Activated T-cell treated with anti-CD3 and anti-CD28 coated beads, Interleukin-2, amount 50 U/mL, for 4 hours (primary cell): ENCODE data around the gene HEG1. TPM values are rescaled to one million over a fixed set of nuclear protein-coding genes. Genes with fewer than 3 reads are reported as not detected.

Experiments used
- ATAC-seq, 2 donors: fragments of 200-7000 bp; cut with Tn5 transposase; one replicate each; pipeline ENCODE4 v1.10.0; 2021
- DNase-seq: peaks from one replicate; pipeline ENCODE4 v3.0.0-alpha.2; 2020
- H3K27me3 Mint-ChIP-seq: one replicate; pipeline ENCODE4 v1.8.0; 2021; ENCODE audit warnings: low read depth, mixed read lengths
- H3K36me3 Mint-ChIP-seq: one replicate; pipeline ENCODE4 v1.8.0; 2022; ENCODE audit warnings: mixed read lengths; ENCODE audit not compliant: insufficient read depth
- H3K4me1 Mint-ChIP-seq: one replicate; pipeline ENCODE4 v1.8.0; 2021; ENCODE audit warnings: low read depth, mixed read lengths
- H3K4me3 Mint-ChIP-seq: one replicate; pipeline ENCODE4 v1.8.0; 2021; ENCODE audit warnings: mild to moderate bottlenecking, moderate library complexity, mixed read lengths
- H3K9me3 Mint-ChIP-seq: one replicate; pipeline ENCODE4 v1.8.0; 2021; ENCODE audit warnings: mixed read lengths
- total RNA-seq, 3 donors: library from RNA; stranded (reverse); gene quantifications; one replicate each; pipeline ENCODE4 v1.2.1, GENCODE V29; 2021

HEG1 gene
- total RNA-seq, 3 donors from 2014 or later, result 6.4 to 9.0 (median 7.2) TPM

DNA sequence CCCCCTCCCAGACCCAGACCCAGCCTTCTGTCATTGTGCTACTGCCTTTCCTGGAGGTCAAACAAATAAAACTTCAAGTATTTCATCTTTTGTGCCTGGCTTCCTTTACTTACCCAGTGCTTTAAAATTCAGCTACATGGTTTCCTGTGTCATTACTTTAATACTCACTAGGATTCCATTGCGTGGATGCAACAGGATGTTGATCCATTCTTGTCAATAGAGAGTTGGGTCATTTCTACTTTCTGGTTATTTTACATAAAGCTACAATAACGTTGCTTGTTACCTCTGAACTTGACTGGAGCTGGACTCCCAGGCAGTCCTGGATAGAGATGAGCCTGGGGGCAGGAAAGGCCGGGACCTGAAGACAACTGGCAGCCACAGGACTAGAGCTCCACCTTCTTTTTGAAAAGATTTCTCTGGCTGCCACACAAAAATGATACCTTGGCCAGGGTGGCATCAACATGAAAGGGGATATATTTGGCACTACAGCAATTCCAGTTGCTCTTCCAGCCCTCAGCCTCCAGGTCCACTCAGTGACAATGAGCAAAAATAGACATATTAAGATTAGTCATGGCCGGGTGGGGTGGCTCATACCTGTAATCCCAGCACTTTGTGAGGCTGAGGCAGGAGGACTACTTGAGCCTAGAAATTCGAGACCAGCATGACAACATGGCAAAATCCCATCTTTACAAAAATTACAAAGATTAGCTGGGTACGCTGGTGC is 23.3 kb upstream of the HEG1 start:
- Mint-ChIP-seq H3K4me3 (no peak overlapping the region), H3K27me3 (no peaks in the 10 kb centered on the region), H3K4me1 (no peaks in the 10 kb centered on the region), H3K36me3 (no peaks in the 10 kb centered on the region), H3K9me3 (no peaks in the 10 kb centered on the region)
- no peak for DNase-seq
- no peak for ATAC-seq

DNA sequence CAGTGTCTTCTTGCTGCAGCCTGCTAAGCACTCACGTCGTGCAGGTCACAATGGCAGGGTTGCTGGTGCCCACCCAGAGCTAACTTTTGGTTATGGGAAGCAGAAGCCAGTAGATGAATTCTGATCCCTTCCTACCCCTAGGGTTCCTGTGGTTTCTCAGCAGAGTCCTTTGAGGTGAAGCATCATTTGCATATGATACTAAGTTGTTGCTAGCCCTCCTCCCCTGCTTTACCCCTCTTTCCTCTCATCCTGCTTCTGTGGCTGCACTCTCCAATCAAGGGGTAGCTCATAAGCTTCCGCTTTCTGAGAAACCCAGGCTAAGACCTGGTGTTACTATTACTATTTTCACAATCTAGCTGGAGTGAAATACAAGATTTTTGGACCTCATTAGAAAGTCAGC is 22.1 kb upstream of the HEG1 start:
- Mint-ChIP-seq H3K27me3 (no peaks in the 10 kb centered on the region), H3K36me3 (no peaks in the 10 kb centered on the region), H3K4me1 (no peaks in the 10 kb centered on the region), H3K9me3 (no peaks in the 10 kb centered on the region), H3K4me3 (no peak overlapping the region)
- no peak for ATAC-seq
- no peak for DNase-seq

DNA sequence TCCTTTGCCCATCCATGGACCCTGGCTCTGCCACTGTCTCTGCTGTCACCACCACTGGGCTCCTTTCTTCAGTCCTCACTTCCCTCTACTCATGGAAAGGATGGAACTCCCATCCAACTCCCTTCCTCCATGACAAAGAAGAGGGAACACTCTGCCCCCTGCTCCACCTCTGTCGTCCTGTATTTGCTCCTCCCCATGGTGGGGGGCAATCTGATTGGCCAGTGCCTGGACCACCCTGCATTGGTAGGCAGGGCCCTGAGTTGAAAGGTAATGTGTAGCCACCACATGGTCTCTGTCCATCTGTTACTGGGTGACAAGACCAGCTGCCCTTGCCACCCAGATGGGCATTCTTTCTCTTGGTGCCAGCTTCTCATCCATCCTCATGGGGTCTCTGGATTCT is 20.7 kb upstream of the HEG1 start:
- ATAC-seq (no peak), DNase-seq (no peak)
- Mint-ChIP-seq H3K27me3 (no peaks in the 10 kb centered on the region), H3K4me3 (no peak overlapping the region), H3K9me3 (no peaks in the 10 kb centered on the region), H3K36me3 (no peaks in the 10 kb centered on the region), H3K4me1 (no peaks in the 10 kb centered on the region)

DNA sequence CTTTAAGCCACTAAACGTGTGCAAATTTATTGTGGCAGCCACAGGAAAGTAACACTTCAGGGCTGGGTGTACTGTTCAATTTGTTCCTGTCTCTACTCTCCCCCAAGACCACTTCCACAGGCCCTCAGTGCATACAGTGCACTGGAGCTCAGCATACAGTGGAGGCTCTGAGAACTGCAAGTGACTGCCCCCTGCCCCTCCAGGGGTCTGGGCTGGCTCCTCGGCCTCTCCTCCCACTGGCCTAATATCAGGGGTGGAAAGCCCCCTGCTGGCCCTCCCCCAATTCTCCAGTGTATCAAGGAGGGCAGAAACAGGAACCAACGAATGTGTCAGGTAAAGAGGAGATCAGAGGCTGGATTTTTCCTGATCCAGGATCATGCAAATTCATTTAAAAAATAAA is 19.9 kb upstream of the HEG1 start:
- Mint-ChIP-seq H3K27me3 (no peaks in the 10 kb centered on the region), H3K4me3 (no peak overlapping the region), H3K36me3 (no peaks in the 10 kb centered on the region), H3K4me1 (no peaks in the 10 kb centered on the region), H3K9me3 (no peaks in the 10 kb centered on the region)
- DNase-seq (no peak), ATAC-seq (no peak)

DNA sequence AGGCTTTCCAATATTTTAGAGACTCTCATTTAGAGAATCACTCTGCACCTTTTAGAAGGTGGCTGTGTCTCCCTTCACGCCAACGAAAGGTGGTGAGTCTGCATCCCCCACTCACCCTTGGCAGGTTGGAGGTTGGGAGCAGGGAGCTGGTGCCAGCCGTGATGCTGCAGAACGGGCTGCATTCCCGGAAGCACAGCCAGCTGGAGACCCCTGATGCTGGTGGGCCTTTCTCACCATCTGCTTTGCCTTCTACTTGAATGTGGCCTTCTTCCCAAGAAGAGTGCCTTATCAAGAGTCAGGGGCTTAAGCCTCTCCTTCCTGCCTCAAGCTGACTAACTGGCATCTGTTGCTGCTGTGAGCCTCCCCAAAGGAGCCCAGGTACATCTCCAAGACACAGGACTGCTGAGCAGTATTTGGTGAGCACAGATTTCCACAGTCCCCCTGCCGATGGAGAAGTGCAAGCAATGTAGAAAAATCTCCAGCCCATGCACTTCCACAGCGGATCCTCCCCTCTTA is 17.7 kb upstream of the HEG1 start:
- Mint-ChIP-seq H3K9me3 (no peaks in the 10 kb centered on the region), H3K4me1 (peaks cover 10% of the 10 kb centered on the region), H3K4me3 (no peak overlapping the region), H3K36me3 (no peaks in the 10 kb centered on the region), H3K27me3 (no peaks in the 10 kb centered on the region)
- no peak for ATAC-seq
- no peak for DNase-seq

DNA sequence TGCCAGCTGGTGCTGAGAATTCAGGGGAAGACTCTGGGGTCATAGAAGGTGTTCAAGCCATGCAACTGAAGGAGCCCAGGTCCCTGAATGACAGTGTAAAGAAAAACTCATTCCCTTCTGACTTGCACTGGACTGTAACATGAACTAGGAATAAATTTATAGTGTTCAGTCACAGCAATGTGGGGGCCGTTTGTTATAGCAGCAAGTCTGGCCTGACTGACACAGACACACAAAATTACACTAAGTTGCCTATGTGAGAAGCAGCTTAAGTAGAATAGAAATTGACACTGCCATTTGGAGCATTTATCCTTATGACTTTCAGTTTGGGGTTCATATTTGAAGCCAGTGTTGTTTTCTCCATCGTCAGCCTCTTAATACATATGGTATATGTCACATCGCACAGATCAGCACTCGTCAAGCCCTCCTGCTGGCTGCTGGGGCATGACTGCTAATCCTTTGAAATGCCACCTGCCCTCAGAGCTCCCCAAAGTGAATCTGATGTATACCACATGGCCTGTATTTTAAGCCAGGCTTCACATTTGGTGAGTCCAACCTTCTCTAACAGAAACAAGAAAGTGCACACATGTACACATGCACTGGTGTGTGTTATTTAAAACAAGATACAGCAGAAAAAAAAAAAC is 17.1 kb upstream of the HEG1 start:
- H3K27me3 Mint-ChIP-seq, result no peaks in the 10 kb centered on the region
- H3K36me3 Mint-ChIP-seq, result no peaks in the 10 kb centered on the region
- H3K4me1 Mint-ChIP-seq, result peaks cover 10% of the 10 kb centered on the region
- no peak overlapping the region for H3K4me3 Mint-ChIP-seq
- H3K9me3 Mint-ChIP-seq, result no peaks in the 10 kb centered on the region
- no peak for DNase-seq
- no peak for ATAC-seq

DNA sequence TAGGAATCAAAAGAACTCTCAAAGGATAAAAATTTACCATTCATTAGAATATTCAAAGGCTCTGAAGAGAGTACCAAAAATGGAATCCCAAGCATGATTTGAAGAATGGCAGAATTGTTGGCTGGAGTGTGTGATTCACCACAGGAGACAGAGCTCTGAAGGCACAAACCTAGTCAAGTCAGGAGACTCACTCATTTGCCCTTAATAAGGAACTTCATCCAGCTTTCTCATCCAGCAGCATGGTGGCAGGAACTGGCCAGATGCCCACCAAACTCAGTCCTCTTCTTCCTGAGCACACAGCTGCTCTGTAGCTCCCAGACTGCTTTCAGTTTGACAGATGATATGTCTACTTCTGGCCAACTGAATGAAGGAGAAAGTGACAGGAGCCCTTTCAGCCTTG is 16.5 kb upstream of the HEG1 start:
- Mint-ChIP-seq H3K27me3 (no peaks in the 10 kb centered on the region), H3K4me3 (no peak overlapping the region), H3K9me3 (no peaks in the 10 kb centered on the region), H3K36me3 (no peaks in the 10 kb centered on the region), H3K4me1 (peaks cover 10% of the 10 kb centered on the region)
- DNase-seq, result no peak
- ATAC-seq, result no peak

DNA sequence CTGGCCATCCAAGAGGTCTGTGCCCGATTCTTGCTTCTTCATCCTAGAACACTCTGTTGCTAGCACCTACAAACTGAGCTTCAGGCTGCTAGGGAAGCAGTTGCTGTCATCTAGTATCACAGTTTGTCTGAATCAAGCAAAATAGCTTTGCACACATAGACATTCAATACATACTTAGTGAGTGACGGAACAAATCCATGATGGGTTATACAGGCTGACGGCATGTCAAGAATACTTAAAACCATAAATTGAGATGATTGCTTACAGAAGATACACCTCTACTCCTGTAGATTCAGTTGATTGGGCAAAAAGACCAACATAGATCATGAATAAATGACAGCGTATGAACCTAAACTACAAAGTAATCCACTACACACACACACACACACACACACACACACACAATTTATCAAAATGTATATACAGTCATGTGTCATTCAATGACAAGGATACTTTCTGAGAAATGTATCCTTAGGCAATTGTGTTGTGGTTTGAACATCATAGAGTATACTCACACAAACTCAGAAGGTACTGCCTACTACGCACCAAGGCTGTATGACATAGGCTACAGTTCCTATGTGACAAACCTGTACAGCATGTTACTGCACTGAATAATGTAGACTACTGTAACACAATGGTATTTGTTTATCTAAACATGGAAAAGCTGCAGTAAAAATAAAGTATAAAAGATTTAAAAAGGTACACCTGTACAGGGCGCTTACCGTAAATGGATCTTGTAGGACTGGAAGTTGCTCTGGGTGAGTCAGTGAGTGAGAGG is 14.4 kb upstream of the HEG1 start:
- peaks cover 10% of the 10 kb centered on the region for H3K4me1 Mint-ChIP-seq
- no peaks in the 10 kb centered on the region for H3K36me3 Mint-ChIP-seq
- DNase-seq (no peak), ATAC-seq (peak in 1 of 2 donors; percentile 32)
- H3K4me3 Mint-ChIP-seq, result no peak overlapping the region
- H3K9me3 Mint-ChIP-seq, result no peaks in the 10 kb centered on the region
- H3K27me3 Mint-ChIP-seq, result no peaks in the 10 kb centered on the region

DNA sequence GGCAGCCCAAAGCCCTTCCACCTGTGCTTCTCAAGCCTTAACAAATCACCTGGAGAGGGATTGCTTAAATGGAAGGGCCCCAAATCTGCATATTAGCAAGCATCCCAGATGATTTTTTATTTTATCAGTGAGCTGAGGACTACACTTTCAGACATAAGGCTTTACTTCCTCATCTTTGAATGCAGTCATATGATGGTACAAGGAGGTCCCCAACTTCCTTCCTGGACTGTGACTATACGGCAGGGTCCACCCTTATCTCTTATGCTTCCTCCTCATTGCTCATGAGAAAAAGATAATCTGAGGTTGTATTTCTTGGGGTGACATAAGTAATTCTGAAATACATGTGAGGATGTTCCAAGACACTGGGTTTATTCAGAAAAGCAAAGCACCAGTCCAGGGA is 13.7 kb upstream of the HEG1 start:
- no peaks in the 10 kb centered on the region for H3K36me3 Mint-ChIP-seq
- ATAC-seq (no peak), DNase-seq (no peak)
- no peak overlapping the region for H3K4me3 Mint-ChIP-seq
- H3K9me3 Mint-ChIP-seq, result no peaks in the 10 kb centered on the region
- H3K4me1 Mint-ChIP-seq, result peaks cover 10% of the 10 kb centered on the region
- no peaks in the 10 kb centered on the region for H3K27me3 Mint-ChIP-seq

DNA sequence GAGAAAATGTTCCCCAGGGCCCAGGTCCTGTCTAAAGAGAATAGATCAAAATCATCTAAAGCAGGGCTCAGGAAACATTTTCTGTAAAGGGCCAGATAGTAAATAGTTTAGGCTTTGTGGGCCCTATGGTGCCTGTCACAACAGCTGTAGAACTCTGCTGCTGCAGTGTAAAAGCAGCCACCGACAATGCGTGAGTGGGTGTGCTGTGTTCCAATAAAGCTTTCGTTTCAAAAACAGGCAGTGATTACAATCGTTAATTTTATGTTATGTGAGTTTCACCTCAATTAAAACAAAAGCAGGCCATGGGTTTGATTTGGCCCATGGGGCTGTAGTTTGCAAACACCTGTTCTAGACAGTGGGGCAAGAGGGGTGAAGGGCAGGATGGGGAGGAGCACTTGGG is 12.5 kb upstream of the HEG1 start:
- H3K9me3 Mint-ChIP-seq, result no peaks in the 10 kb centered on the region
- peaks cover 2% of the 10 kb centered on the region for H3K27me3 Mint-ChIP-seq
- H3K36me3 Mint-ChIP-seq, result no peaks in the 10 kb centered on the region
- no peak for DNase-seq
- no peak overlapping the region for H3K4me3 Mint-ChIP-seq
- H3K4me1 Mint-ChIP-seq, result peaks cover 10% of the 10 kb centered on the region
- no peak for ATAC-seq

DNA sequence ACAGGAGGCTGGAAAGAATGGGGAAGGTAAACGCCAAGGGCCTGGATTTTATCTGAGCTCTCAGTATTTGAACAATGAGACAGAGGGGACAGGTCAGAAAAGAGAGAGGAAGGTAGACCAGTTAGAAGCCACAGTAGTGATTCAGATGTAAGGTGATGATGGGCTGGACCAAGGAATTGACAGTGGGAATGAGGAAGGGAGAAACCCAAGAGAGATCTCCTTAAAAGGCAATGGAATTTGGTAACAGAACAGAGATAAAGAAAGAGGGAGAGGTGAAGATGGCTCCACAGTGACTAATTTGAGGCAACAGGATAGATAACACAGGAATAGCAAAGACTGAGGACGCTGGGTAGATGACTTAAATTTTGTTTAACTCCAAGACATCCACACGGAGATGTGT is 11.4 kb upstream of the HEG1 start:
- DNase-seq, result no peak
- no peak for ATAC-seq
- H3K27me3 Mint-ChIP-seq, result peaks cover 6% of the 10 kb centered on the region
- H3K4me3 Mint-ChIP-seq, result no peak overlapping the region
- no peaks in the 10 kb centered on the region for H3K36me3 Mint-ChIP-seq
- H3K4me1 Mint-ChIP-seq, result peaks cover 10% of the 10 kb centered on the region
- no peaks in the 10 kb centered on the region for H3K9me3 Mint-ChIP-seq

DNA sequence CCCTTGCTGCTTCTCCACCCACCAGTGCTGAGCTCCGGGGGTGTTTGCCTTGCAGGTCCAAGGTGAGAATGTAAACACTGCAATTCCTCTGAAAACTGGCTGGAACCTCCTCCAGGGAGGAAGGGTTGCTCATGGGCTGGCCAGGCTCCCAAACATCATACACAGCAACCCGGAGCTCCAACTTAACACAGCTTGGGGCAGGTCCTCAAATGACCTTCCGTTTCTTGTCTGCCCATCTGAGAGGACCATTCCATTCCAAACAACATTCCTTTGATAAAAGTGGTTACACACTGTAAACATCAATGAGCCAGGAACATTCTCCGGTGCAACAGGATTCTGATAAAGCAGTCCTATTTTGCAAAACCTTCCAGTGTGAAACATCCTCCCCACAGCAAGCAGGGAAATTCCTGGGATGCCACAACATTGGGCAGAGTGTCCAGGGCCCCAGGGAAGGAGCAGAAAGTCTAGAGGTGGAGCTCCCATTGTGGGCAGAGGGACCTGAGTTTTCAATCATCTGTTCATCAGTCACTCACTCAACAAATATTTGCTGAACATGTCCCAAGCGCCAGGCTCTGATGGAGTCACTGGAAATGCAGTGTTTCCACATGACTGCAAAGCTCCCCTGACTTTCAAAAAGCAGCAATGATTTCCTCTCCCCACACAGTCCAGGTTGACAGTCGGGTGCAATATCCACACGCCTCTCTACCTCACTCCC is 7.3 kb upstream of the HEG1 start:
- no peak for ATAC-seq
- Mint-ChIP-seq H3K36me3 (no peaks in the 10 kb centered on the region), H3K4me1 (no peaks in the 10 kb centered on the region), H3K9me3 (no peaks in the 10 kb centered on the region), H3K4me3 (no peak overlapping the region), H3K27me3 (peaks cover 21% of the 10 kb centered on the region)
- no peak for DNase-seq

DNA sequence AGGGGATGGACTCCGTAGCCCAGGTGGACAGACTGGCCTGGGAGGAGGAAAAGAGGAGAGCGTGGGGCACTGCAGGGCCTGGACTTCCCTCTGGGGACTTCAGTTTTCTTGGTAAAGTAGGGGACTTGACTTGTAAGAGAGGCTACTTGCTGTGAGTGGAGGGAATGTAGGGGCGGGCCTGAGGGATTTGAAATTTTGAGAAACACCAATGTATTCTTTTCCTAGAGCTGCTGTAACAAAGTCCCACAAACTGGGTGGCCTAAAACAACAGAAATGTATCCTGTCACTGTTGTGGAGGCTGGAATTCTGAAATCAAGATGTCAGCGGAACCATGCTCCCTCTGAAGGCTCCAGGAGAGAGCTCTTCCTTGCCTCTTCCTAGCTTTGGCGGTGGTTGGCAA is 5.8 kb upstream of the HEG1 start:
- Mint-ChIP-seq H3K36me3 (no peaks in the 10 kb centered on the region), H3K4me1 (peaks cover 4% of the 10 kb centered on the region), H3K9me3 (no peaks in the 10 kb centered on the region), H3K27me3 (peaks cover 21% of the 10 kb centered on the region), H3K4me3 (no peak overlapping the region)
- ATAC-seq, result no peak
- no peak for DNase-seq

DNA sequence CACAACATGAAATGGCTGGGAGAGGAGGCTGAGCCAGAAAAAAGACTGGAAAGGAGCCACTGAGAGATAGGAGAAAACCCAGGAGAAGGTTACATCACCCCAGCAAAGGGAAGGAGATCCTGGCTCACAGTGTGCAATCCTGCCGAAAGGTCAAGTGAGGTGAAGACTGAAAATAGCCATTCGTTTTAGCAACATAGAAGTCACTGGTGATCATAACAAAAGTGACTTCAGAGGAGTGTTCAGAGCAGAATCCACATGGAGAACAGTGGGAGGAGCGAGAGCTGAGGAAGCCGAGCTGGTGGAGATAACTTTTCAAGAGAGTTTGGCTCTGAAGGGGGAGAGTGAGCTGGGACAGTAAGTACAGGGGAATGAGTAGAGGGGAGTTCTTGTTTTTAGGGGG is 5.4 kb upstream of the HEG1 start:
- no peaks in the 10 kb centered on the region for H3K36me3 Mint-ChIP-seq
- no peak overlapping the region for H3K4me3 Mint-ChIP-seq
- ATAC-seq, result no peak
- peaks cover 21% of the 10 kb centered on the region for H3K27me3 Mint-ChIP-seq
- no peaks in the 10 kb centered on the region for H3K9me3 Mint-ChIP-seq
- no peak for DNase-seq
- H3K4me1 Mint-ChIP-seq, result peaks cover 9% of the 10 kb centered on the region
